Skeletal muscle tissue (tissue), 4 donors: ENCODE results near the gene NUTF2. TPM values are rescaled to one million over a fixed set of nuclear protein-coding genes. Genes with fewer than 3 reads are reported as not detected.

ENCODE experiments used
- H3K27ac ChIP-seq: one replicate; pipeline ENCODE4 v1.7.0; 2013; ENCODE audit warnings: mild to moderate bottlenecking, low read depth, low read length, inconsistent platforms
- H3K27me3 ChIP-seq, 3 donors: one replicate each; pipeline ENCODE4 v1.7.0; 2013; ENCODE audit warnings: low read length in 3 of 3; ENCODE audit not compliant: control insufficient read depth in 3 of 3, insufficient read depth in 3 of 3
- H3K36me3 ChIP-seq, 3 donors: one replicate each; pipeline ENCODE4 v1.7.0; 2013; ENCODE audit warnings: low read length in 3 of 3; ENCODE audit not compliant: control insufficient read depth in 3 of 3, insufficient read depth in 3 of 3
- H3K4me1 ChIP-seq, 3 donors: one replicate each; pipeline ENCODE4 v1.7.0; 2013; ENCODE audit warnings: low read length in 3 of 3, mild to moderate bottlenecking in 3 of 3; ENCODE audit not compliant: control insufficient read depth in 3 of 3, insufficient read depth in 3 of 3
- H3K4me3 ChIP-seq, 3 donors: one replicate each; pipeline ENCODE4 v1.7.0; 2013; ENCODE audit warnings: low read length in 3 of 3
- H3K9ac ChIP-seq, 3 donors: one replicate each; pipeline ENCODE4 v1.7.0; 2013; ENCODE audit warnings: low read length in 3 of 3, mild to moderate bottlenecking in 3 of 3, moderate library complexity in 2 of 3, low read depth in 1 of 3
- H3K9me3 ChIP-seq, 3 donors: one replicate each; pipeline ENCODE4 v1.7.0; 2013; ENCODE audit warnings: low read length in 3 of 3; ENCODE audit not compliant: control insufficient read depth in 3 of 3
- total RNA-seq: library from RNA; depleted of rRNA; stranded (reverse); fragments of >200 nt; gene quantifications from one replicate; pipeline ENCODE4 v1.2.3, GENCODE V29; 2014
- donor health status: Osteomylitis.

NUTF2 gene
- total RNA-seq, 1 donor from 2014 or later, result 94.5 TPM

GRCh38 chr16:67846063-67846319 is 742 bp upstream of the NUTF2 start:
- Histone ChIP-seq H3K9ac (peak overlapping the region; percentile 93 to 98 (median 97)), H3K9me3 (no peaks in the 10 kb centered on the region), H3K4me1 (peaks cover 55 to 67% (median 57%) of the 10 kb centered on the region in 3 donors), H3K27me3 (no peaks in the 10 kb centered on the region), H3K27ac (peak overlapping the region; percentile 95), H3K36me3 (peaks cover 0 to 9% (median 0%) of the 10 kb centered on the region in 3 donors), H3K4me3 (peak overlapping the region; percentile 71 to 96 (median 88))

- H3K27me3 ChIP-seq, result no peaks in the 10 kb centered on the region
- H3K36me3 ChIP-seq, result peaks cover 0 to 9% (median 0%) of the 10 kb centered on the region in 3 donors
- peak within 1 kb of the TSS; percentile 93 to 98 (median 97) for H3K9ac ChIP-seq
- no peaks in the 10 kb centered on the region for H3K9me3 ChIP-seq
- peak within 1 kb of the TSS; percentile 95 for H3K27ac ChIP-seq
- H3K4me3 ChIP-seq, result peak within 1 kb of the TSS; percentile 85 to 96 (median 88)
- H3K4me1 ChIP-seq, result peaks cover 49 to 61% (median 53%) of the 10 kb centered on the region in 3 donors
These were observed 530 bp downstream of the NUTF2 start, which contains the start of gene CENPT for GRCh38 chr16:67847064-67847861. Gene CENPT (minus strand): TSS chr16:67847693. CDS start chr16:67833859, 13,834 bp downstream.

GRCh38 chr16:67848118-67848517 is 1.4 kb downstream of the NUTF2 start:
- H3K4me1 ChIP-seq, result peaks cover 45 to 54% (median 47%) of the 10 kb centered on the region in 3 donors
- peaks cover 0 to 9% (median 0%) of the 10 kb centered on the region in 3 donors for H3K36me3 ChIP-seq
- peak overlapping the region; percentile 85 to 96 (median 87) for H3K4me3 ChIP-seq
- no peaks in the 10 kb centered on the region for H3K27me3 ChIP-seq
- peak overlapping the region; percentile 93 to 98 (median 97) for H3K9ac ChIP-seq
- H3K9me3 ChIP-seq, result no peaks in the 10 kb centered on the region
- peak overlapping the region; percentile 95 for H3K27ac ChIP-seq

GRCh38 chr16:67853670-67854069 is 6.9 kb downstream of the NUTF2 start:
- peaks cover 37 to 42% (median 39%) of the 10 kb centered on the region in 3 donors for H3K4me1 ChIP-seq
- no peak overlapping the region for H3K27ac ChIP-seq
- H3K9ac ChIP-seq, result no peak overlapping the region
- no peak overlapping the region for H3K4me3 ChIP-seq
- H3K27me3 ChIP-seq, result no peaks in the 10 kb centered on the region
- H3K9me3 ChIP-seq, result no peaks in the 10 kb centered on the region
- peaks cover 0 to 6% (median 0%) of the 10 kb centered on the region in 3 donors for H3K36me3 ChIP-seq

- H3K4me1 ChIP-seq, result peaks cover 40 to 46% (median 41%) of the 10 kb centered on the region in 3 donors
- peak overlapping the region; percentile 31 for H3K27ac ChIP-seq
- peak overlapping the region in 2 of 3 donors; percentile 57 to 59 for H3K9ac ChIP-seq
These were observed 9.1 kb downstream of the NUTF2 start for GRCh38 chr16:67855789-67856188.

GRCh38 chr16:67856927-67857546 is 10.3 kb downstream of the NUTF2 start:
- peaks cover 53 to 59% (median 54%) of the 10 kb centered on the region in 3 donors for H3K4me1 ChIP-seq
- no peaks in the 10 kb centered on the region for H3K27me3 ChIP-seq

More at GRCh38 chr16:67855789-67856188, 9.1 kb downstream of the NUTF2 start:
- Histone ChIP-seq H3K36me3 (peaks cover 0 to 3% (median 0%) of the 10 kb centered on the region in 3 donors), H3K4me3 (no peak overlapping the region), H3K27me3 (no peaks in the 10 kb centered on the region), H3K9me3 (no peaks in the 10 kb centered on the region)

GRCh38 chr16:67857547-67858233 is 11.0 kb downstream of the NUTF2 start:
- Histone ChIP-seq H3K4me1 (peaks cover 59 to 65% (median 60%) of the 10 kb centered on the region in 3 donors), H3K9ac (peak overlapping the region; percentile 28 to 57 (median 46))

More at GRCh38 chr16:67856927-67857546, 10.3 kb downstream of the NUTF2 start:
- peak overlapping the region in 1 of 3 donors; percentile 0 for H3K9ac ChIP-seq
- peaks cover 0 to 3% (median 0%) of the 10 kb centered on the region in 3 donors for H3K36me3 ChIP-seq
- no peak overlapping the region for H3K4me3 ChIP-seq
- H3K9me3 ChIP-seq, result no peaks in the 10 kb centered on the region
- H3K27ac ChIP-seq, result peak overlapping the region; percentile 90

GRCh38 chr16:67858500-67858899 is 11.8 kb downstream of the NUTF2 start:
- peak overlapping the region; percentile 90 for H3K27ac ChIP-seq

More at GRCh38 chr16:67857547-67858233, 11.0 kb downstream of the NUTF2 start:
- Histone ChIP-seq H3K9me3 (no peaks in the 10 kb centered on the region), H3K4me3 (peak overlapping the region in 1 of 3 donors; percentile 22), H3K27me3 (no peaks in the 10 kb centered on the region), H3K36me3 (peaks cover 0 to 3% (median 0%) of the 10 kb centered on the region in 3 donors), H3K27ac (peak overlapping the region; percentile 90)

GRCh38 chr16:67860589-67861398 is 14.1 kb downstream of the NUTF2 start:
- H3K9me3 ChIP-seq, result no peaks in the 10 kb centered on the region
- peaks cover 74 to 85% (median 76%) of the 10 kb centered on the region in 3 donors for H3K4me1 ChIP-seq
- peak overlapping the region in 2 of 3 donors; percentile 15 to 20 for H3K4me3 ChIP-seq
- H3K27me3 ChIP-seq, result no peaks in the 10 kb centered on the region
- H3K9ac ChIP-seq, result peak overlapping the region; percentile 24 to 45 (median 28)
- peaks cover 0 to 8% (median 7%) of the 10 kb centered on the region in 3 donors for H3K36me3 ChIP-seq
- peak overlapping the region; percentile 98 for H3K27ac ChIP-seq

More at GRCh38 chr16:67858500-67858899, 11.8 kb downstream of the NUTF2 start:
- H3K4me3 ChIP-seq, result no peak overlapping the region
- peaks cover 67 to 74% (median 68%) of the 10 kb centered on the region in 3 donors for H3K4me1 ChIP-seq
- no peaks in the 10 kb centered on the region for H3K27me3 ChIP-seq
- H3K9ac ChIP-seq, result no peak overlapping the region
- no peaks in the 10 kb centered on the region for H3K9me3 ChIP-seq
- H3K36me3 ChIP-seq, result peaks cover 0 to 3% (median 0%) of the 10 kb centered on the region in 3 donors
